ENCODE data around the gene DOK3. TPM values are rescaled to one million over a fixed set of nuclear protein-coding genes. Genes with fewer than 3 reads are reported as not detected.

The DOK3 gene, protein sequence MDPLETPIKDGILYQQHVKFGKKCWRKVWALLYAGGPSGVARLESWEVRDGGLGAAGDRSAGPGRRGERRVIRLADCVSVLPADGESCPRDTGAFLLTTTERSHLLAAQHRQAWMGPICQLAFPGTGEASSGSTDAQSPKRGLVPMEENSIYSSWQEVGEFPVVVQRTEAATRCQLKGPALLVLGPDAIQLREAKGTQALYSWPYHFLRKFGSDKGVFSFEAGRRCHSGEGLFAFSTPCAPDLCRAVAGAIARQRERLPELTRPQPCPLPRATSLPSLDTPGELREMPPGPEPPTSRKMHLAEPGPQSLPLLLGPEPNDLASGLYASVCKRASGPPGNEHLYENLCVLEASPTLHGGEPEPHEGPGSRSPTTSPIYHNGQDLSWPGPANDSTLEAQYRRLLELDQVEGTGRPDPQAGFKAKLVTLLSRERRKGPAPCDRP
- total RNA-seq (2021), result 15.9 and 16.4 TPM in 2 replicates
- long read RNA-seq, partial matches to known transcripts, result 0 of 3 reads
- long read RNA-seq, other reads (novel, unspliced or antisense), result 3 of 3 reads

- no peak within 1 kb of the TSS for H4K8ac ChIP-seq (replicated peaks; ENCODE audit: insufficient read length, low read depth, low read length)
- H3T11ph ChIP-seq (ENCODE audit: low read length), result no peak within 1 kb of the TSS
- no peak within 1 kb of the TSS for H3K4ac ChIP-seq (ENCODE audit: low read depth, low read length)
- H3K27ac ChIP-seq (ENCODE audit: insufficient read length, low read depth, low read length), result no peak within 1 kb of the TSS
- no peaks in the 10 kb centered on the region for H3K79me2 ChIP-seq (ENCODE audit: insufficient read depth, low read length)
- no peaks in the 10 kb centered on the region for H3K79me1 ChIP-seq (ENCODE audit: insufficient read depth, low read depth, low read length, poor library complexity, severe bottlenecking)
- TF ChIP-seq, protein P1, sequence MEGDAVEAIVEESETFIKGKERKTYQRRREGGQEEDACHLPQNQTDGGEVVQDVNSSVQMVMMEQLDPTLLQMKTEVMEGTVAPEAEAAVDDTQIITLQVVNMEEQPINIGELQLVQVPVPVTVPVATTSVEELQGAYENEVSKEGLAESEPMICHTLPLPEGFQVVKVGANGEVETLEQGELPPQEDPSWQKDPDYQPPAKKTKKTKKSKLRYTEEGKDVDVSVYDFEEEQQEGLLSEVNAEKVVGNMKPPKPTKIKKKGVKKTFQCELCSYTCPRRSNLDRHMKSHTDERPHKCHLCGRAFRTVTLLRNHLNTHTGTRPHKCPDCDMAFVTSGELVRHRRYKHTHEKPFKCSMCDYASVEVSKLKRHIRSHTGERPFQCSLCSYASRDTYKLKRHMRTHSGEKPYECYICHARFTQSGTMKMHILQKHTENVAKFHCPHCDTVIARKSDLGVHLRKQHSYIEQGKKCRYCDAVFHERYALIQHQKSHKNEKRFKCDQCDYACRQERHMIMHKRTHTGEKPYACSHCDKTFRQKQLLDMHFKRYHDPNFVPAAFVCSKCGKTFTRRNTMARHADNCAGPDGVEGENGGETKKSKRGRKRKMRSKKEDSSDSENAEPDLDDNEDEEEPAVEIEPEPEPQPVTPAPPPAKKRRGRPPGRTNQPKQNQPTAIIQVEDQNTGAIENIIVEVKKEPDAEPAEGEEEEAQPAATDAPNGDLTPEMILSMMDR (conservative IDR thresholded peaks at IDR 0.05), result no peak
- H3K9ac ChIP-seq (ENCODE audit: extremely low read depth, insufficient read length, low read length), result peak within 1 kb of the TSS; percentile 5
- H3K4me3 Mint-ChIP-seq, result no peak within 1 kb of the TSS; a peak in 2 of 5 replicates
- H3K14ac ChIP-seq (ENCODE audit: insufficient read depth, low read length), result no peak within 1 kb of the TSS; the same call in 1 of the 2 replicates
- no peaks in the 10 kb centered on the region for H3K9me3 Mint-ChIP-seq
- H4K91ac ChIP-seq (ENCODE audit: insufficient read length, low read depth, low read length), result no peak within 1 kb of the TSS
- no peak within 1 kb of the TSS for H2AFZ ChIP-seq (ENCODE audit: low read length)
- peak within 1 kb of the TSS; percentile 85 to 93 (median 90); a peak in 6 of 7 replicates for H3K27ac Mint-ChIP-seq
- H3K27me3 Mint-ChIP-seq (ENCODE audit: low read depth), result no peaks in the 10 kb centered on the region; the same call in 1 of the 2 replicates
- H3K36me3 Mint-ChIP-seq (ENCODE audit: insufficient read depth in 1 of 3, low read depth in 3 of 3), result peaks cover 33 to 60% (median 51%) of the 10 kb centered on the region in 3 experiments
- no peaks in the 10 kb centered on the region for H3K23me2 ChIP-seq (ENCODE audit: insufficient read length, low read depth, low read length, poor library complexity, severe bottlenecking)
- no peak within 1 kb of the TSS for H2BK20ac ChIP-seq (ENCODE audit: low read depth, low read length, poor library complexity, severe bottlenecking)
- H3K4me1 Mint-ChIP-seq, result peaks cover 18 to 20% of the 10 kb centered on the region in 2 experiments
- no peak within 1 kb of the TSS for H2BK12ac ChIP-seq (ENCODE audit: insufficient read length, low read depth, low read length)
- no peaks in the 10 kb centered on the region for H4K20me1 ChIP-seq (ENCODE audit: control insufficient read depth, insufficient read depth, insufficient read length)
- no peaks in the 10 kb centered on the region for H3K27me3 ChIP-seq (ENCODE audit: insufficient read depth, low read length)
- no peaks in the 10 kb centered on the region; the same call in 1 of the 2 replicates for H3K4me1 ChIP-seq (ENCODE audit: insufficient read depth, low read length)
- no peak within 1 kb of the TSS for H3K18ac ChIP-seq (ENCODE audit: insufficient read length, low read depth, low read length)
- H2BK5ac ChIP-seq (ENCODE audit: insufficient read length, low read length), result no peak within 1 kb of the TSS
- no peak within 1 kb of the TSS for H2BK120ac ChIP-seq (ENCODE audit: low read depth, low read length, poor library complexity, severe bottlenecking)
- no peak within 1 kb of the TSS for H3K4me2 ChIP-seq (ENCODE audit: insufficient read depth, insufficient read length, low read length)
- DNase-seq, result peak; percentile 55
- H4K5ac ChIP-seq (ENCODE audit: insufficient read length, low read depth, low read length), result no peak within 1 kb of the TSS
- WGBS (ENCODE audit: extremely low coverage, insufficient read length, low lambda C conversion rate), result no CpG with 5 or more reads among the region's 20 CpGs
- H3K23ac ChIP-seq (ENCODE audit: insufficient read length, low read depth, low read length), result no peak within 1 kb of the TSS
- H2AK5ac ChIP-seq (ENCODE audit: insufficient read length, low read length), result no peak within 1 kb of the TSS
- H3K56ac ChIP-seq (ENCODE audit: insufficient read length, low read depth, low read length), result no peak within 1 kb of the TSS
- H3K9me3 ChIP-seq (ENCODE audit: control insufficient read depth, low read depth, low read length), result no peaks in the 10 kb centered on the region
- no peak within 1 kb of the TSS for H2BK15ac ChIP-seq (ENCODE audit: low read depth, low read length)
Observed at GRCh38 chr5:177509381-177509951, at the start of gene DOK3. DOK3 (minus strand) TSS chr5:177509826; CDS start chr5:177509540, 286 bp downstream.
